HCT116 (cell line): ENCODE data around the gene PTPN22. TPM values are rescaled to one million over a fixed set of nuclear protein-coding genes. Genes with fewer than 3 reads are reported as not detected.

ENCODE experiments used
- ATAC-seq: fragments of 200-7000 bp; cut with Tn5 transposase; 2 replicates; pipeline ENCODE4 v1.9.1; 2020; ENCODE audit warnings: mild to moderate bottlenecking, moderate library complexity
- BruUV-seq: library from RNA; stranded (reverse); fragments of 400-500 nt; replicated peaks from 2 replicates; lab custom pipeline; 2021; lab: Mats Ljungman, UMichigan
- CTCF ChIA-PET: fragments of 300-600 bp; sonication (Branson Sonifier 250); formaldehyde crosslinking; loops from one replicate; lab custom pipeline; 2021; ENCODE audit warnings: antibody characterized with exemption; lab: Charles Lee
- POLR2A ChIA-PET: fragments of 300-600, 350-600 bp; sonication (Branson Sonifier 250); formaldehyde crosslinking; loops from one replicate; lab custom pipeline; 2021; ENCODE audit warnings: antibody characterized with exemption; lab: Charles Lee
- RAD21 ChIA-PET, 2 experiments: fragments of 300-600 bp; sonication (Branson Sonifier 250); formaldehyde crosslinking; loops; one replicate each; lab custom pipeline; 2023; ENCODE audit warnings: low total read pairs in 2 of 2; ENCODE audit not compliant: uncharacterized antibody in 2 of 2, unreplicated experiment in 2 of 2, low non-redundant PET in 1 of 2; lab: Charles Lee
- DNase-seq: peaks from one replicate; pipeline ENCODE4 v3.0.0-alpha.2; 2010; ENCODE audit warnings: low read depth, low spot score
- H2AFZ ChIP-seq: fragments of 200-600 bp; shearing (Covaris generic), sonication (generic); 2 replicates; pipeline ENCODE4 v1.6.1; 2017; ENCODE audit warnings: low read depth, mixed run types, mixed read lengths, antibody characterized with exemption, low read length; ENCODE audit not compliant: poor library complexity, severe bottlenecking
- H3K27ac ChIP-seq: 2 replicates; pipeline ENCODE4 v1.5.1; 2012; ENCODE audit warnings: low read depth, low read length
- H3K27me3 ChIP-seq: fragments of 200-600 bp; sonication (generic); 2 replicates; pipeline ENCODE4 v1.6.1; 2016; ENCODE audit warnings: mixed run types, low read length, mixed read lengths; ENCODE audit not compliant: insufficient read depth
- H3K36me3 ChIP-seq, 2 experiments: fragments of 200-500 bp in 1 of 2; fragments of 200-600 bp in 1 of 2; sonication (Bioruptor generic) in 1 of 2; sonication (generic) in 1 of 2; 2 replicates each; pipeline versions ENCODE4 v1.5.1 to v1.6.1; 2014 to 2016; ENCODE audit warnings: low read length in 2 of 2, inconsistent platforms in 1 of 2, mixed read lengths in 1 of 2, mixed run types in 1 of 2; ENCODE audit not compliant: insufficient read depth in 2 of 2, control insufficient read depth in 1 of 2
- H3K4me1 ChIP-seq, 2 experiments: fragments of 200-600 bp in 1 of 2; sonication (generic) in 1 of 2; 2 replicates each; pipeline versions ENCODE4 v1.5.1 to v1.6.1; 2012 to 2017; ENCODE audit warnings: low read length in 2 of 2, inconsistent platforms in 1 of 2, mild to moderate bottlenecking in 1 of 2, mixed read lengths in 1 of 2, mixed run types in 1 of 2, moderate library complexity in 1 of 2; ENCODE audit not compliant: insufficient read depth in 2 of 2, control insufficient read depth in 1 of 2
- H3K4me2 ChIP-seq: fragments of 200-600 bp; sonication (generic); 2 replicates; pipeline ENCODE4 v1.6.1; 2017; ENCODE audit warnings: mixed run types, low read length, mixed read lengths
- H3K4me3 ChIP-seq, 2 experiments: fragments of 200-600 bp in 1 of 2; sonication (generic) in 1 of 2; replicated peaks in 1 of 2; 2 replicates each; pipeline ENCODE4 v1.5.1; 2011 to 2016; ENCODE audit warnings: low read length in 2 of 2, control low read depth in 1 of 2, low read depth in 1 of 2, mild to moderate bottlenecking in 1 of 2, mixed read lengths in 1 of 2, mixed run types in 1 of 2
- H3K79me2 ChIP-seq: fragments of 200-600 bp; sonication (generic); 2 replicates; pipeline ENCODE4 v1.6.1; 2017; ENCODE audit warnings: mild to moderate bottlenecking, mixed run types, low read length, moderate library complexity, mixed read lengths; ENCODE audit not compliant: insufficient read depth
- H3K9ac ChIP-seq: fragments of 200-600 bp; sonication (generic); 2 replicates; pipeline ENCODE4 v1.6.1; 2016; ENCODE audit warnings: low read length, mixed read lengths
- H3K9me2 ChIP-seq: fragments of 200-600 bp; sonication (generic), shearing (Covaris generic); 2 replicates; pipeline ENCODE4 v1.6.1; 2017; ENCODE audit warnings: mixed run types, mild to moderate bottlenecking, moderate library complexity; ENCODE audit not compliant: insufficient read depth
- H3K9me3 ChIP-seq, 2 experiments: fragments of 200-500 bp in 1 of 2; fragments of 200-600 bp in 1 of 2; sonication (Bioruptor generic) in 1 of 2; sonication (generic) in 1 of 2; 2 replicates each; pipeline ENCODE4 v1.6.1; 2014 to 2017; ENCODE audit warnings: low read length in 2 of 2, mixed read lengths in 2 of 2, inconsistent platforms in 1 of 2, low read depth in 1 of 2, mild to moderate bottlenecking in 1 of 2, mixed run types in 1 of 2, moderate library complexity in 1 of 2; ENCODE audit not compliant: control insufficient read depth in 1 of 2, insufficient read depth in 1 of 2
- H4K20me1 ChIP-seq: fragments of 200-600 bp; sonication (generic), shearing (Covaris generic); 2 replicates; pipeline ENCODE4 v1.6.1; 2017; ENCODE audit warnings: mixed run types, mild to moderate bottlenecking, moderate library complexity; ENCODE audit not compliant: insufficient read depth
- CTCF ChIP-seq, 3 experiments: fragments of 200-600 bp in 1 of 3; sonication (generic) in 1 of 3; IDR thresholded peaks in 2 of 3; conservative IDR thresholded peaks in 1 of 3; 2 replicates each; pipeline ENCODE4 v1.5.1; 2012 to 2017; ENCODE audit warnings: low read depth in 2 of 3, low read length in 2 of 3, antibody characterized with exemption in 1 of 3, borderline replicate concordance in 1 of 3, control low read depth in 1 of 3, mild to moderate bottlenecking in 1 of 3, mixed read lengths in 1 of 3, mixed run types in 1 of 3, moderate library complexity in 1 of 3; ENCODE audit not compliant: insufficient read depth in 1 of 3
- EGR1 ChIP-seq: IDR thresholded peaks from 2 replicates; pipeline ENCODE4 v1.6.1; 2012; ENCODE audit warnings: low read depth
- FOSL1 ChIP-seq: IDR thresholded peaks from 2 replicates; pipeline ENCODE4 v1.6.1; 2012; ENCODE audit warnings: low read depth
- RAD21 ChIP-seq: IDR thresholded peaks from 2 replicates; pipeline ENCODE4 v1.6.1; 2012; ENCODE audit warnings: low read depth, mild to moderate bottlenecking
- REST ChIP-seq: IDR thresholded peaks from 2 replicates; pipeline ENCODE4 v1.6.1; 2012; ENCODE audit warnings: low read depth
- SIN3A ChIP-seq: IDR thresholded peaks from 2 replicates; pipeline ENCODE4 v1.6.1; 2012; ENCODE audit warnings: low read depth
- YY1 ChIP-seq: IDR thresholded peaks from 2 replicates; pipeline ENCODE4 v1.6.1; 2011; ENCODE audit warnings: low read length, low read depth, moderate library complexity, mild to moderate bottlenecking; ENCODE audit not compliant: insufficient replicate concordance; ENCODE audit errors: extremely low read depth
- intact Hi-C: fragments of 100-400 bp; cut with micrococcal nuclease; formaldehyde crosslinking; loops from 2 replicates; pipeline ENCODE4 v1.10.0; 2022
- total RNA-seq: library from RNA; stranded (reverse); gene quantifications from one replicate; pipeline ENCODE4 v1.2.1, GENCODE V29; 2021; ENCODE audit not compliant: unreplicated experiment

Gene PTPN22
- total RNA-seq, 1 experiment from 2014 or later = 0.17 TPM

- Histone ChIP-seq H2AFZ (no peak overlapping the region), H3K79me2 (peaks cover 16% of the 10 kb centered on the region), H3K9me3 (no peaks in the 10 kb centered on the region), H3K27me3 (no peaks in the 10 kb centered on the region), H3K4me2 (no peak overlapping the region), H4K20me1 (no peaks in the 10 kb centered on the region), H3K9me2 (no peaks in the 10 kb centered on the region), H3K9ac (no peak overlapping the region), H3K36me3 (peaks cover 6 to 8% of the 10 kb centered on the region in 2 experiments; a peak in 1 of 4 replicates), H3K4me1 (peaks cover 0 to 6% of the 10 kb centered on the region in 2 experiments; a peak in 1 of 4 replicates), H3K4me3 (no peak overlapping the region), H3K27ac (no peak overlapping the region)
- no TSS peak for BruUV-seq
- POLR2A ChIA-PET = no interaction called here
- DNase-seq = no peak
- intact Hi-C loops = loop anchor here (1.0 kb wide), 1 partner anchor 11 kb away; no protein-coding TSS in a partner anchor
- CTCF ChIA-PET = no interaction called here
- no peak for ATAC-seq
- RAD21 ChIA-PET = no interaction called here
- TF ChIP-seq CTCF (IDR thresholded peaks at IDR 0.05 in 2 of 3, conservative IDR thresholded peaks at IDR 0.05 in 1 of 3; ENCODE audit: borderline replicate concordance in 1 of 3, insufficient read depth in 1 of 3, low read depth in 2 of 3, low read length in 2 of 3) (no peak), REST (no peak), FOSL1 (no peak), RAD21 (no peak), YY1 (no peak), SIN3A (no peak), EGR1 (no peak)
Measured at GRCh38 chr1:113792986-113793385, 78.5 kb downstream of the PTPN22 start.
